ENCODE data around the gene PPRC1.

PPRC1 gene

GRCh38 chr10:102132563-102133372 is at the start of gene PPRC1:
PPRC1 (plus strand) TSS chr10:102133040; CDS start chr10:102133069, 29 bp downstream.
- peaks cover 20 to 30% of the 10 kb centered on the region in 2 donors for H3K36me3 Mint-ChIP-seq
- no peaks in the 10 kb centered on the region for H3K27me3 Mint-ChIP-seq
- peak; percentile 96 for DNase-seq
- H3K9me3 Mint-ChIP-seq, result no peaks in the 10 kb centered on the region
- H3K4me1 Mint-ChIP-seq, result peaks cover 24 to 38% of the 10 kb centered on the region in 2 donors
- H3K27ac Mint-ChIP-seq, result peak within 1 kb of the TSS; percentile 99
- peak within 1 kb of the TSS; percentile 92 to 95 for H3K4me3 Mint-ChIP-seq
- peak; percentile 94 for ATAC-seq (replicated peaks)

GRCh38 chr10:102083541-102083940 is 49.3 kb upstream of the PPRC1 start:
- Mint-ChIP-seq H3K27me3 (no peaks in the 10 kb centered on the region), H3K4me1 (no peaks in the 10 kb centered on the region), H3K9me3 (no peaks in the 10 kb centered on the region), H3K4me3 (no peak overlapping the region), H3K27ac (no peak overlapping the region), H3K36me3 (peaks cover 1 to 5% of the 10 kb centered on the region in 2 donors)
- no peak for ATAC-seq (replicated peaks)
- no peak for DNase-seq

- no peak for ATAC-seq (replicated peaks)
- Mint-ChIP-seq H3K4me1 (no peaks in the 10 kb centered on the region), H3K4me3 (no peak overlapping the region), H3K36me3 (peaks cover 1 to 5% of the 10 kb centered on the region in 2 donors), H3K27ac (no peak overlapping the region), H3K27me3 (no peaks in the 10 kb centered on the region), H3K9me3 (no peaks in the 10 kb centered on the region)
- DNase-seq, result no peak
Observed at GRCh38 chr10:102085336-102085735, 47.5 kb upstream of the PPRC1 start.

GRCh38 chr10:102086196-102086595 is 46.6 kb upstream of the PPRC1 start:
- no peaks in the 10 kb centered on the region for H3K9me3 Mint-ChIP-seq
- no peak for DNase-seq
- H3K4me1 Mint-ChIP-seq, result no peaks in the 10 kb centered on the region
- no peak overlapping the region for H3K4me3 Mint-ChIP-seq
- H3K27me3 Mint-ChIP-seq, result no peaks in the 10 kb centered on the region
- H3K36me3 Mint-ChIP-seq, result peaks cover 1 to 7% of the 10 kb centered on the region in 2 donors
- H3K27ac Mint-ChIP-seq, result no peak overlapping the region
- no peak for ATAC-seq (replicated peaks)

GRCh38 chr10:102090772-102091171 is 42.1 kb upstream of the PPRC1 start:
- Mint-ChIP-seq H3K36me3 (peaks cover 4 to 11% of the 10 kb centered on the region in 2 donors), H3K27ac (no peak overlapping the region), H3K4me1 (no peaks in the 10 kb centered on the region), H3K9me3 (no peaks in the 10 kb centered on the region), H3K27me3 (no peaks in the 10 kb centered on the region), H3K4me3 (no peak overlapping the region)
- DNase-seq, result no peak
- ATAC-seq (replicated peaks), result no peak

GRCh38 chr10:102096449-102096848 is 36.4 kb upstream of the PPRC1 start:
- H3K9me3 Mint-ChIP-seq, result no peaks in the 10 kb centered on the region
- no peak overlapping the region for H3K4me3 Mint-ChIP-seq
- H3K36me3 Mint-ChIP-seq, result peaks cover 5 to 14% of the 10 kb centered on the region in 2 donors

GRCh38 chr10:102101152-102101551 is 31.7 kb upstream of the PPRC1 start:
- peaks cover 3 to 6% of the 10 kb centered on the region in 2 donors for H3K4me1 Mint-ChIP-seq
- H3K36me3 Mint-ChIP-seq, result peaks cover 9 to 27% of the 10 kb centered on the region in 2 donors
- H3K27me3 Mint-ChIP-seq, result no peaks in the 10 kb centered on the region
- ATAC-seq (replicated peaks) (no peak), DNase-seq (no peak)
- no peak overlapping the region for H3K4me3 Mint-ChIP-seq
- no peak overlapping the region for H3K27ac Mint-ChIP-seq
- no peaks in the 10 kb centered on the region for H3K9me3 Mint-ChIP-seq

More at GRCh38 chr10:102096449-102096848, 36.4 kb upstream of the PPRC1 start:
- Mint-ChIP-seq H3K27ac (no peak overlapping the region), H3K4me1 (no peaks in the 10 kb centered on the region), H3K27me3 (no peaks in the 10 kb centered on the region)
- ATAC-seq (replicated peaks), result no peak
- no peak for DNase-seq

- no peak overlapping the region for H3K4me3 Mint-ChIP-seq
- no peaks in the 10 kb centered on the region for H3K9me3 Mint-ChIP-seq
- peaks cover 5 to 6% of the 10 kb centered on the region in 2 donors for H3K4me1 Mint-ChIP-seq
- peaks cover 13 to 34% of the 10 kb centered on the region in 2 donors for H3K36me3 Mint-ChIP-seq
- H3K27ac Mint-ChIP-seq, result no peak overlapping the region
- H3K27me3 Mint-ChIP-seq, result no peaks in the 10 kb centered on the region
- DNase-seq (no peak), ATAC-seq (replicated peaks) (no peak)
Observed at GRCh38 chr10:102102421-102102820, 30.4 kb upstream of the PPRC1 start.

- no peak overlapping the region for H3K4me3 Mint-ChIP-seq
- ATAC-seq (replicated peaks) (no peak), DNase-seq (no peak)
- peaks cover 40 to 64% of the 10 kb centered on the region in 2 donors for H3K36me3 Mint-ChIP-seq
- H3K9me3 Mint-ChIP-seq, result no peaks in the 10 kb centered on the region
- peaks cover 10 to 12% of the 10 kb centered on the region in 2 donors for H3K4me1 Mint-ChIP-seq
- H3K27me3 Mint-ChIP-seq, result no peaks in the 10 kb centered on the region
- H3K27ac Mint-ChIP-seq, result no peak overlapping the region
Observed at GRCh38 chr10:102106998-102107397, 25.8 kb upstream of the PPRC1 start.

- H3K27ac Mint-ChIP-seq, result no peak overlapping the region
- ATAC-seq (replicated peaks) (no peak), DNase-seq (no peak)
- peaks cover 38 to 58% of the 10 kb centered on the region in 2 donors for H3K36me3 Mint-ChIP-seq
- no peaks in the 10 kb centered on the region for H3K9me3 Mint-ChIP-seq
- H3K4me1 Mint-ChIP-seq, result peaks cover 20 to 28% of the 10 kb centered on the region in 2 donors
- no peak overlapping the region for H3K4me3 Mint-ChIP-seq
- no peaks in the 10 kb centered on the region for H3K27me3 Mint-ChIP-seq
Observed at GRCh38 chr10:102109166-102110116, 23.4 kb upstream of the PPRC1 start.

GRCh38 chr10:102111276-102111675 is 21.6 kb upstream of the PPRC1 start:
- H3K4me3 Mint-ChIP-seq, result no peak overlapping the region
- H3K27ac Mint-ChIP-seq, result no peak overlapping the region
- ATAC-seq (replicated peaks) (no peak), DNase-seq (no peak)
- peaks cover 36 to 52% of the 10 kb centered on the region in 2 donors for H3K36me3 Mint-ChIP-seq
- H3K9me3 Mint-ChIP-seq, result no peaks in the 10 kb centered on the region
- H3K27me3 Mint-ChIP-seq, result no peaks in the 10 kb centered on the region
- peaks cover 29 to 41% of the 10 kb centered on the region in 2 donors for H3K4me1 Mint-ChIP-seq

- Mint-ChIP-seq H3K9me3 (no peaks in the 10 kb centered on the region), H3K27ac (no peak overlapping the region), H3K27me3 (no peaks in the 10 kb centered on the region), H3K36me3 (peaks cover 32 to 46% of the 10 kb centered on the region in 2 donors), H3K4me1 (peaks cover 38 to 50% of the 10 kb centered on the region in 2 donors), H3K4me3 (no peak overlapping the region)
- ATAC-seq (replicated peaks), result no peak
- no peak for DNase-seq
Observed at GRCh38 chr10:102112210-102112817, 20.5 kb upstream of the PPRC1 start.

- ATAC-seq (replicated peaks), result no peak
- Mint-ChIP-seq H3K4me3 (peak overlapping the region; percentile 94), H3K4me1 (peaks cover 49 to 61% of the 10 kb centered on the region in 2 donors)
Observed at GRCh38 chr10:102113261-102113955, 19.4 kb upstream of the PPRC1 start.

More at GRCh38 chr10:102113261-102113955, 19.4 kb upstream of the PPRC1 start:
- H3K36me3 Mint-ChIP-seq, result peaks cover 26 to 40% of the 10 kb centered on the region in 2 donors
- peak overlapping the region; percentile 80 for H3K27ac Mint-ChIP-seq
- no peaks in the 10 kb centered on the region for H3K27me3 Mint-ChIP-seq
- DNase-seq, result no peak
- H3K9me3 Mint-ChIP-seq, result no peaks in the 10 kb centered on the region
